Measurements from ENCODE around the gene RPL35. TPM values are rescaled to one million over a fixed set of nuclear protein-coding genes. Genes with fewer than 3 reads are reported as not detected.

RPL35 gene
- total RNA-seq, 1 experiment from 2014 or later = 1,637 TPM

GRCh38 chr9:124869466-124869985 is 7.8 kb upstream of the RPL35 start:
- ChIA-PET POLR2A (ENCODE audit: low non-redundant PET) (no interaction called here), CTCF (no interaction called here)
- intact Hi-C loops (cut with micrococcal nuclease; ENCODE audit: unreplicated experiment) = no loop called here
- peak overlapping the region; percentile 99 for H3K27ac ChIP-seq (ENCODE audit: low read depth, low read length, poor library complexity, severe bottlenecking)
- peaks cover 27% of the 10 kb centered on the region for H3K4me1 ChIP-seq (ENCODE audit: insufficient read depth, low read length, poor library complexity, severe bottlenecking)
- no peaks in the 10 kb centered on the region for H3K27me3 ChIP-seq (replicated peaks; ENCODE audit: insufficient read depth, low read depth, low read length, poor library complexity)
- no peaks in the 10 kb centered on the region for H3K9me3 ChIP-seq (ENCODE audit: low read depth, low read length, poor library complexity, severe bottlenecking)
- peaks cover 20% of the 10 kb centered on the region for H3K36me3 ChIP-seq (ENCODE audit: insufficient read depth, low read length, poor library complexity, severe bottlenecking)
- DNase-seq (ENCODE audit: low spot score) = no peak
- TF ChIP-seq CTCF (conservative IDR thresholded peaks at IDR 0.05; ENCODE audit: low read depth, low read length) = no peak
- no peak for TF ChIP-seq EZH2 (IDR thresholded peaks at IDR 0.05; ENCODE audit: borderline replicate concordance, low read depth, low read length, poor library complexity, severe bottlenecking)
- BruUV-seq (replicated peaks) = no TSS peak
- peak overlapping the region; percentile 93 for H3K4me3 ChIP-seq (ENCODE audit: low read depth, low read length, poor library complexity, severe bottlenecking)

GRCh38 chr9:124868511-124869465 is 7.0 kb upstream of the RPL35 start:
- ChIA-PET POLR2A (ENCODE audit: low non-redundant PET) (no interaction called here), CTCF (no interaction called here)
- no peaks in the 10 kb centered on the region for H3K27me3 ChIP-seq (replicated peaks; ENCODE audit: insufficient read depth, low read depth, low read length, poor library complexity)
- H3K36me3 ChIP-seq (ENCODE audit: insufficient read depth, low read length, poor library complexity, severe bottlenecking) = peaks cover 14% of the 10 kb centered on the region
- BruUV-seq (replicated peaks) = TSS peak; percentile 91
- peaks cover 27% of the 10 kb centered on the region for H3K4me1 ChIP-seq (ENCODE audit: insufficient read depth, low read length, poor library complexity, severe bottlenecking)
- H3K4me3 ChIP-seq (ENCODE audit: low read depth, low read length, poor library complexity, severe bottlenecking) = peak overlapping the region; percentile 93
- intact Hi-C loops (cut with micrococcal nuclease; ENCODE audit: unreplicated experiment) = no loop called here
- peak overlapping the region; percentile 99 for H3K27ac ChIP-seq (ENCODE audit: low read depth, low read length, poor library complexity, severe bottlenecking)
- H3K9me3 ChIP-seq (ENCODE audit: low read depth, low read length, poor library complexity, severe bottlenecking) = no peaks in the 10 kb centered on the region
- peak; percentile 39; the same call in 1 of the 2 replicates for TF ChIP-seq CTCF (conservative IDR thresholded peaks at IDR 0.05; ENCODE audit: low read depth, low read length)
- no peak for TF ChIP-seq EZH2 (IDR thresholded peaks at IDR 0.05; ENCODE audit: borderline replicate concordance, low read depth, low read length, poor library complexity, severe bottlenecking)
- peak; percentile 93 for DNase-seq (ENCODE audit: low spot score)

GRCh38 chr9:124863371-124863871 is 1.7 kb upstream of the RPL35 start:
- Histone ChIP-seq H3K9me3 (ENCODE audit: low read depth, low read length, poor library complexity, severe bottlenecking) (no peaks in the 10 kb centered on the region), H3K36me3 (ENCODE audit: insufficient read depth, low read length, poor library complexity, severe bottlenecking) (peaks cover 31% of the 10 kb centered on the region), H3K4me1 (ENCODE audit: insufficient read depth, low read length, poor library complexity, severe bottlenecking) (peaks cover 40% of the 10 kb centered on the region), H3K27me3 (replicated peaks; ENCODE audit: insufficient read depth, low read depth, low read length, poor library complexity) (no peaks in the 10 kb centered on the region), H3K27ac (ENCODE audit: low read depth, low read length, poor library complexity, severe bottlenecking) (peak overlapping the region; percentile 59), H3K4me3 (ENCODE audit: low read depth, low read length, poor library complexity, severe bottlenecking) (no peak overlapping the region)
- CTCF ChIA-PET = no interaction called here
- DNase-seq (ENCODE audit: low spot score) = no peak
- TF ChIP-seq EZH2 (IDR thresholded peaks at IDR 0.05; ENCODE audit: borderline replicate concordance, low read depth, low read length, poor library complexity, severe bottlenecking) (no peak), CTCF (conservative IDR thresholded peaks at IDR 0.05; ENCODE audit: low read depth, low read length) (no peak)
- intact Hi-C loops (cut with micrococcal nuclease; ENCODE audit: unreplicated experiment) = no loop called here
- no TSS peak for BruUV-seq (replicated peaks)
- POLR2A ChIA-PET (ENCODE audit: low non-redundant PET) = no interaction called here

All from A673 (cell line).